HEK293 (cell line): Measurements from ENCODE around the gene HSPA4L.

Experiments
- HOXC10 ChIP-seq: sonication (generic); formaldehyde crosslinking; IDR thresholded peaks from 2 replicates; pipeline ENCODE4 v1.8.1; 2023; ENCODE audit warnings: mild to moderate bottlenecking, missing genetic modification reagents
- YY1 ChIP-seq: fragments of 450-650 bp; formaldehyde crosslinking; IDR thresholded peaks from 2 replicates; pipeline ENCODE4 v1.5.1; 2018; ENCODE audit warnings: missing biosample characterization, missing genetic modification characterization
- ZFP3 ChIP-seq: fragments of 450-650 bp; formaldehyde crosslinking; IDR thresholded peaks from 2 replicates; pipeline ENCODE4 v1.5.1; 2016; ENCODE audit warnings: low read depth, missing biosample characterization, missing genetic modification characterization
- ZNF157 ChIP-seq: fragments of 450-650 bp; formaldehyde crosslinking; IDR thresholded peaks from 2 replicates; pipeline ENCODE4 v1.5.1; 2016; ENCODE audit warnings: missing biosample characterization, missing genetic modification characterization
- ZNF324 ChIP-seq: fragments of 450-650 bp; formaldehyde crosslinking; IDR thresholded peaks from 2 replicates; pipeline ENCODE4 v1.5.1; 2016; ENCODE audit warnings: missing biosample characterization, missing genetic modification characterization
- ZNF768 ChIP-seq: fragments of 450-650 bp; formaldehyde crosslinking; IDR thresholded peaks from 2 replicates; pipeline ENCODE4 v1.5.1; 2018; ENCODE audit warnings: missing biosample characterization, mild to moderate bottlenecking, missing genetic modification characterization
- TF ChIP-seq, protein P1 (sequence below): fragments of 450-650 bp; formaldehyde crosslinking; IDR thresholded peaks from 2 replicates; pipeline ENCODE4 v1.5.1; 2016; ENCODE audit warnings: missing biosample characterization, missing genetic modification characterization
- TF ChIP-seq, protein P2 (sequence below): fragments of 450-650 bp; formaldehyde crosslinking; IDR thresholded peaks from 2 replicates; pipeline ENCODE4 v1.5.1; 2016; ENCODE audit warnings: missing biosample characterization, missing genetic modification characterization

DNA sequence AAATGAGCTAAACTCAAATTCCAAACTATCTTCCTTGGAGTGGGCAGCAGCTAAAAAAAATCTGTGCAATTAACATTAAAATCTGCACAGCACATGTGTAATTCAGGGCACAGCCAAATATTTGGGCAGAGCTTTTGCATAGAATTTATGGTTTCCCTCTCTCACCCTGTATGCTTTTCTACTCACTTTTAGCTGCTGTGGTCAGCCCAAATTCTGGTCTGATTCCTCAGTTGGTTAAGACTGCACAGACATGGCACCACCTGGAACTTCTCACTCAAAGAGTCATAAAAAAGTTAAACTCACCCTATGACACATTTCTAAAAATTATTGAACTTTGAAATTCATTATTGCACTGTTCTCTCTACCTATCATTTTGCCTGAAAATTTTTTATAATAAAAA, 93.7 kb downstream of the HSPA4L start:
- TF ChIP-seq YY1 (tag by site-specific recombination) (no peak), HOXC10 (CRISPR knock-in tag) (no peak), ZNF768 (no peak), ZFP3 (no peak), ZNF324 (tag by site-specific recombination) (no peak), ZNF157 (tag by site-specific recombination) (no peak)
- TF ChIP-seq, protein P1, sequence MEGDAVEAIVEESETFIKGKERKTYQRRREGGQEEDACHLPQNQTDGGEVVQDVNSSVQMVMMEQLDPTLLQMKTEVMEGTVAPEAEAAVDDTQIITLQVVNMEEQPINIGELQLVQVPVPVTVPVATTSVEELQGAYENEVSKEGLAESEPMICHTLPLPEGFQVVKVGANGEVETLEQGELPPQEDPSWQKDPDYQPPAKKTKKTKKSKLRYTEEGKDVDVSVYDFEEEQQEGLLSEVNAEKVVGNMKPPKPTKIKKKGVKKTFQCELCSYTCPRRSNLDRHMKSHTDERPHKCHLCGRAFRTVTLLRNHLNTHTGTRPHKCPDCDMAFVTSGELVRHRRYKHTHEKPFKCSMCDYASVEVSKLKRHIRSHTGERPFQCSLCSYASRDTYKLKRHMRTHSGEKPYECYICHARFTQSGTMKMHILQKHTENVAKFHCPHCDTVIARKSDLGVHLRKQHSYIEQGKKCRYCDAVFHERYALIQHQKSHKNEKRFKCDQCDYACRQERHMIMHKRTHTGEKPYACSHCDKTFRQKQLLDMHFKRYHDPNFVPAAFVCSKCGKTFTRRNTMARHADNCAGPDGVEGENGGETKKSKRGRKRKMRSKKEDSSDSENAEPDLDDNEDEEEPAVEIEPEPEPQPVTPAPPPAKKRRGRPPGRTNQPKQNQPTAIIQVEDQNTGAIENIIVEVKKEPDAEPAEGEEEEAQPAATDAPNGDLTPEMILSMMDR (tag by site-specific recombination) = no peak
- TF ChIP-seq, protein P2, sequence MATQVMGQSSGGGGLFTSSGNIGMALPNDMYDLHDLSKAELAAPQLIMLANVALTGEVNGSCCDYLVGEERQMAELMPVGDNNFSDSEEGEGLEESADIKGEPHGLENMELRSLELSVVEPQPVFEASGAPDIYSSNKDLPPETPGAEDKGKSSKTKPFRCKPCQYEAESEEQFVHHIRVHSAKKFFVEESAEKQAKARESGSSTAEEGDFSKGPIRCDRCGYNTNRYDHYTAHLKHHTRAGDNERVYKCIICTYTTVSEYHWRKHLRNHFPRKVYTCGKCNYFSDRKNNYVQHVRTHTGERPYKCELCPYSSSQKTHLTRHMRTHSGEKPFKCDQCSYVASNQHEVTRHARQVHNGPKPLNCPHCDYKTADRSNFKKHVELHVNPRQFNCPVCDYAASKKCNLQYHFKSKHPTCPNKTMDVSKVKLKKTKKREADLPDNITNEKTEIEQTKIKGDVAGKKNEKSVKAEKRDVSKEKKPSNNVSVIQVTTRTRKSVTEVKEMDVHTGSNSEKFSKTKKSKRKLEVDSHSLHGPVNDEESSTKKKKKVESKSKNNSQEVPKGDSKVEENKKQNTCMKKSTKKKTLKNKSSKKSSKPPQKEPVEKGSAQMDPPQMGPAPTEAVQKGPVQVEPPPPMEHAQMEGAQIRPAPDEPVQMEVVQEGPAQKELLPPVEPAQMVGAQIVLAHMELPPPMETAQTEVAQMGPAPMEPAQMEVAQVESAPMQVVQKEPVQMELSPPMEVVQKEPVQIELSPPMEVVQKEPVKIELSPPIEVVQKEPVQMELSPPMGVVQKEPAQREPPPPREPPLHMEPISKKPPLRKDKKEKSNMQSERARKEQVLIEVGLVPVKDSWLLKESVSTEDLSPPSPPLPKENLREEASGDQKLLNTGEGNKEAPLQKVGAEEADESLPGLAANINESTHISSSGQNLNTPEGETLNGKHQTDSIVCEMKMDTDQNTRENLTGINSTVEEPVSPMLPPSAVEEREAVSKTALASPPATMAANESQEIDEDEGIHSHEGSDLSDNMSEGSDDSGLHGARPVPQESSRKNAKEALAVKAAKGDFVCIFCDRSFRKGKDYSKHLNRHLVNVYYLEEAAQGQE (tag by site-specific recombination) = no peak
